GM12801 (cell line): ENCODE measurements around the gene EXOC3L2.

Source experiments
- CTCF ChIP-seq: IDR thresholded peaks from one replicate; pipeline ENCODE4 v1.5.1; 2011; ENCODE audit warnings: control low read depth; ENCODE audit not compliant: insufficient read length; ENCODE audit errors: extremely low read depth

The EXOC3L2 gene

GRCh38 chr19:45177817-45178261 lies 67.4 kb downstream of the EXOC3L2 start, which contains the start of gene TRAPPC6A:
TSS of gene TRAPPC6A (minus strand) at chr19:45178237. CDS start at chr19:45178218, 19 bp downstream.
- no peak for TF ChIP-seq CTCF

GRCh38 chr19:45175515-45176345 lies 69.5 kb downstream of the EXOC3L2 start:
- no peak for TF ChIP-seq CTCF

GRCh38 chr19:45173816-45174215 lies 71.4 kb downstream of the EXOC3L2 start:
- no peak for TF ChIP-seq CTCF

GRCh38 chr19:45172611-45173208 lies 72.5 kb downstream of the EXOC3L2 start:
- TF ChIP-seq CTCF: no peak

- no peak for TF ChIP-seq CTCF
Measured at GRCh38 chr19:45172173-45172572, 73.0 kb downstream of the EXOC3L2 start.

- no peak for TF ChIP-seq CTCF
Measured at GRCh38 chr19:45171211-45171623, 74.0 kb downstream of the EXOC3L2 start.

GRCh38 chr19:45170146-45171106 lies 74.8 kb downstream of the EXOC3L2 start:
- TF ChIP-seq CTCF: no peak
